HG03457 (cell line): ENCODE results near the gene TBC1D10A.

Experiments used
- ATAC-seq: cut with Tn5 transposase; IDR thresholded peaks from one replicate; pipeline ENCODE4 v1.9.1; 2021; ENCODE audit warnings: moderate number of reproducible peaks; ENCODE audit not compliant: unreplicated experiment

Gene TBC1D10A

GRCh38 chr22:30249049-30250038 is 77.4 kb downstream of the TBC1D10A start:
- no peak for ATAC-seq

- no peak for ATAC-seq
Measured at GRCh38 chr22:30248484-30248883, 78.3 kb downstream of the TBC1D10A start.

- ATAC-seq: no peak
Measured at GRCh38 chr22:30247974-30248373, 78.8 kb downstream of the TBC1D10A start.

- ATAC-seq: no peak
Measured at GRCh38 chr22:30247561-30247960, 79.2 kb downstream of the TBC1D10A start.

GRCh38 chr22:30246814-30247376 is 79.8 kb downstream of the TBC1D10A start:
- no peak for ATAC-seq

- no peak for ATAC-seq
Measured at GRCh38 chr22:30245985-30246813, 80.5 kb downstream of the TBC1D10A start, which contains the start of gene LIF. Gene LIF (minus strand): TSS chr22:30246759. CDS start chr22:30246695, 64 bp downstream.

GRCh38 chr22:30245181-30245984 is 81.4 kb downstream of the TBC1D10A start:
- ATAC-seq: no peak

GRCh38 chr22:30244641-30245040 is 82.1 kb downstream of the TBC1D10A start:
- no peak for ATAC-seq

- ATAC-seq: no peak
Measured at GRCh38 chr22:30244066-30244465, 82.7 kb downstream of the TBC1D10A start.

GRCh38 chr22:30243661-30244060 is 83.1 kb downstream of the TBC1D10A start:
- no peak for ATAC-seq
